NCI-H2107 treated with DMSO at 0.1 percent for 48 hours (cell line): ENCODE data around the gene BCL6.
A peak's percentile ranks its signal among the peaks of the same experiment; 100 is the strongest.

Source experiments
- DNase-seq: peaks from one replicate; lab custom pipeline; 2025; ENCODE audit not compliant: unreplicated experiment; lab: John Stamatoyannopoulos, UW

The BCL6 gene

DNA sequence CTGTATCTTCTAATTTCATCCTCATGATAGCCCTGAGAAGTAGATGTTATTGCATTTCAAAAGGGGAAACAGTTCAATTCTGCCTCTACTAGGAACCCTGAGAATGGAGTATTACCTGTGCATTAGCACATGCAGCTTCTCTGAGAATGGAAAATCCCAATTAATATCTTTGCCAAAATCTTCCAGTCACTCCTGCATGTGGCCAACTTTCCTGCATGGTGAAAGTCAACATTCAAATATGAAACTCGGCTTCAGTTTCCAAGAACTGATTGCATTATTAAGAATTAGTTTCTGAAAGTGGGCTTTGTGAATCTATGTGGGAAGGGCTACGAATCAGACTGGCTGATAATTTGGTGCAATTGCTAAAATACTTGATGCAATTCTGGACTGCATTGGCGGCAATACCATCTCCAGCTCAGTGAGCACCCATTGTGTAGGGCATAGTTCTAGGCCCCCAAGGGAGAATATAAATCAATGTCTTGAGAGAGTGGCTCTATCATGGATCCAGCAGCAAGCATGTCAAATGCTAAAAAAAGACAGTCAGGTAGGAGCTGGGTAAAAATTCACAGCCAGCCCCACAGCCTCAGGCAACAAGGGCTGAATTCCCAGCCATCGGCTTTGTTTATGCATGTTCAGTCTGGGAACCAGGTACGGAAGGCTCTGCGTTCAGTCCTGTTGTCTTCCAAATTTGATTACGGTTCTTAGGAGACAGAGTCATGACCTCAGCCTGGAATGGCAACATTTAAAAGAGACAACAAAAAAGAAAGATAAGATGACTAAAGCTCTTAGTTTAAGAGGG, 18.8 kb upstream of the BCL6 start:
- no peak for DNase-seq

DNA sequence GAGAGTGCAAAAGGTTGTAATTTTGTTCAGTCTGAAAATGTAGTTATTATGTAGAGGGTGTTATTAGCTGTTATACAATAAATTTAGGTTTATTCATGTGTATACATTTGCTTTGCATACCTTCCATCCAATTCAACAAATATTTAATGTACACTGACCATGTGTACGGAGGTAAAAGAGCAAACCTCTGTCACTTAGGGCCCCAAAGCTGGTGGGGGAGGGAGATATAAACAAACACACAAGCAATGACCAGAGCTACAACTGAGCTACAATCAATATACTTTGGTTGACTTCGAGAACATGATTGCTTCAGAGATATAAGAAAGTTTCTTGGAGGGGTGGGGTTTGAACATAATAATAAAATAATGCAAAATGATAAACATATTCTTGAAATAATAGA, 17.5 kb upstream of the BCL6 start:
- DNase-seq = no peak

DNA sequence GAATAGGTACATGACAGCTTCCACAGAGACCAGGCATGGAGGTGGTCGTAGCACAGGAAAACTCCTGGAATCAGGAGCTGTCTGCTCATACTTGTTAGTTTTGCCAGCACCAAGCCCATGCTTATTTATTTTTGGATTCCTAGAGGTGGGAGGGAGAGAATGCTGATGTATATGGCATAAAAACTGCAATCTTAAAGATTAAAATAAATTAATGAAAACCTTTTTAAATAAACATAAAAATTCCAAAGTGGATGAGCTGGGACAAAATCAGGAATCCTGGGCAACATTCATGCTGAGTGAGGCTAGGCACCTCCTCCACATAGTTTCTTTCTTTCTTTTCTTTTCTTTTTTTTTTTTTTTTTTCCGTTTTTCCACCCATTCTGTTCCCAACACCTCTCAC, 14.3 kb upstream of the BCL6 start:
- no peak for DNase-seq

DNA sequence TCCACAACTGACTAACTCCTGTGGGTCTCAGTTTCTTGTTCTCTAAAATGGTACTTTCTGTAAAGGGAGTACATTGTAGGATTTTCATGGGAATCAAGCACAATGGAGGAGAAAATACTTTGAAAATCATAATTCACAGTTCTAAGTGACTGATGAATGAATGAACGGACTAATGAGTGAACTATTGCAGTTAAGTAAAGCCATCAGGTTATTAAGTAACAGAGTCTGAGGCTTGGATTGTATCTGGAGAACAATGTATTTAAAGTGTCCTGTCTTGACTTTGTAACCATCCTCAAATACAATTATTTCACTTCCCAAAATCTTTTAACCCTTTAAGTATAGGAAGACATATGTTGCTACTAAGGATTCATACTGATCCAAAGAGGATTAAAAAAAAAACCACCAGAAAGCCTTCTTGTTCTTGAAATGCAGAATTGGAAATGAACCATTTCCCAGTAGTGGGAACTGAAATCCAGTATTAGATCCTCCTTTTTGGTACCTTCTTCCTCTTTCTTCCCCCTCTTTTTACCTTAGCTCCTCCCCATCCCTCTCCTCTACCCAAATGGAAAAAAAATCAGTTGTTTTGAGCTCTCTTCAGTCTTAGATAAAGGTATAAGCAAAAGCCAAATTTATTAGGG, 13.2 kb upstream of the BCL6 start:
- no peak for DNase-seq

DNA sequence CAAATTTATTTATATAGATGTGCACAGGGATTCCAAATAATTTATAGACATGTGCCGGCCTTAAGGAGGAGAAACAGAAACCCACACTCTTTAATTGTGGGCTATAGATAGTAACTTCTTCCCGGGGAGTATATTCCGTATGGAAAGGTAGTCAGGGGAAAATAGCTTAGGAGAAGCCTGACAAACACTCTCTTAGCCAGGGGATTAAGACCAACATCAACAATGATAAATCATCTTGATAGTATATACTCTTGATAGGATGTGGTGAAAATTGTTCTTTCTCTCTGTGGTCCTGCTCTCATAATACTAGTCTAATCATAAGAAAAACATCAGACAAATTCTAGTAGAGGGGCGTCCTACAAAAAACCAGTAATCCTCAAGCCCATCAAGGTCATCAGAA, 8.2 kb upstream of the BCL6 start:
- no peak for DNase-seq

DNA sequence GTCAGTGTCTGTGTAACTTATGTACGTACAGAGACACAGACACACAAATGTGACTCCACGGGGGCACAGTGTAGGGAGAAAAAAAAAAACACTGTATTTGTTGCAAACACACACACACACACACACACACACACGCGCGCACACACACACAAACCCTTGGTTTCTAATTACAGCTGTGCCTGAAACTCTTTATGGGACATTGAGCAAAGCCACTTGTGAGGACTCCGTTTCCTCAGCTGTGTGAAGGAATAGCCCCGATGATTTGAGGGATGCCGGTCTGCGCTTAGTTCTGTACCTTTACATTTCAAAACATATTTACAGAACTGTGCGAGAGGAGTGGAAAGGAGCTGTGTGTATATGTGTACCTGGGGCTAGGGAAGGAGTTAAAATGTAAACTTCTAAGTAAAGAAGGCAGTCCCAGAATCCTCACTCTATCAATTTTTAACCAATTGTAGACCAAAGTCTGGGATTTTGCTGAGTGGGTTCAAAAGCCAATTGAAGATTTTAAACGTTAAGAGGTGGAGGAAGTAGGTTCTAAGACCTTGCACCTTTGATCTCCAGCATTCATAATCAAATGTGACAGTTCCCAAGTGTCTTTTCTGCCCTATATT, 5.3 kb upstream of the BCL6 start:
- peak; percentile 94 for DNase-seq

DNA sequence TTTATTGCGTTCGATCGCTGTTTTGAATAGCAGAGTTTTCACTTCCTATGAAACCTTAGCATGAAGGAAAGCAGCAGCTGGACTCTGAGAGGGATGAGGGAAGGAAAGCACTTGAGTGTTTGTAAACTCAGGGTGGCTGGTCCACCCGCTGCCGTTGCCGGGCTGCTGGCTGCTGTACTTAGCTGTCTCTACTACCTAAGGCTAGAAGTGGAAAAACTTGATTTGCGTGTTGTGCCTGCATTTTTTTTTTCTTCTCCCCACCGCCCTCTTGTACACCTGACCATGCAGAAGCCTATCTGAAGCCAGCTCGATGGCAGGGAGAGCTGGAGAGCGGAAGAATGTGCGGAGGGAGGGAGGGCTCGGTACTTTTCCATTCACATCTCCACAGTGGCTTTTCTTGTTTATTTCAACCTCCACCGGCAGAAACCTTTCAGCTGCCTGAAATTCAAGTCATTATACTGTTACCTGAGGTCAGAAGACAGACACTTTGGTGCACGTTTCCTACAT, 4.8 kb upstream of the BCL6 start:
- peak; percentile 97 for DNase-seq

DNA sequence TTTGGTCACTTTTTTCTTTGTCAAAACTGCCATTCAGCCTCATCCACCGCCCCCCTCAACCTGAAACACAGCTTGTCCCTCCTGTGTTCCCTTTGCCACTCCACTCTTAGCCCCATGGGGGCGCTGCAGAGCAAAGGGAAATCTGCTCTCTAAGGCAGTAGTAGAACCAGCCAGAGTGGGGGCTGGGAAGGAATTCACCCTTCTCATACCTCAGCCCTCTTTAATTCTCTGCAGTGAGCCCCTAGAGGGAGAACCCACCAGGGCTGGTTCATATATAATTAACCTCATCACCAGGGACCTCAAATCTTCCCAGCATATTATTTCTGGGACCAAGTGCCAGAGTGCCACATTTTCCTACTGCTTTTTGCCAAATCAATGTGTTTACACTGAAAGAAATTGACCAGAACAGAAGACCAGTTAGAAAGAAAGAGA, 2.8 kb upstream of the BCL6 start:
- DNase-seq = peak; percentile 89

DNA sequence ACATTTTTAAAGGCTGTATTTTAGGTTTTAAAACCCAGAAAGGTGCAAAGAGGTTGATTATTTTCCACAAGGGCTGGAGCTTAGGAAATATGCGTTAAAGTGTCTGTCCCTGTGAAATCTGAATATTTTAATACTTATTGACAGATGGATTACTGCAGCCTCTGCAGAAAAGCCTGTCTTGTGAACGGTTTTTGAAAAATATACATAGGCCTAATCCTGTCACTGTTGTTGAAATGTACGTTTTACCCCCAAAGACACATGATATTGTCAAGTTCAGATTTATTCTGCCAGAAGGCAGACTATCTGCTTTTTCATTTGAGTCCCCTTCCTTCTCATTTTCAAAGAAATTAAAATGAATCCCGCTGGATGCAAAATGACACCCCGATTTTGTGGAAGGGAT, 2.2 kb upstream of the BCL6 start:
- DNase-seq = no peak

DNA sequence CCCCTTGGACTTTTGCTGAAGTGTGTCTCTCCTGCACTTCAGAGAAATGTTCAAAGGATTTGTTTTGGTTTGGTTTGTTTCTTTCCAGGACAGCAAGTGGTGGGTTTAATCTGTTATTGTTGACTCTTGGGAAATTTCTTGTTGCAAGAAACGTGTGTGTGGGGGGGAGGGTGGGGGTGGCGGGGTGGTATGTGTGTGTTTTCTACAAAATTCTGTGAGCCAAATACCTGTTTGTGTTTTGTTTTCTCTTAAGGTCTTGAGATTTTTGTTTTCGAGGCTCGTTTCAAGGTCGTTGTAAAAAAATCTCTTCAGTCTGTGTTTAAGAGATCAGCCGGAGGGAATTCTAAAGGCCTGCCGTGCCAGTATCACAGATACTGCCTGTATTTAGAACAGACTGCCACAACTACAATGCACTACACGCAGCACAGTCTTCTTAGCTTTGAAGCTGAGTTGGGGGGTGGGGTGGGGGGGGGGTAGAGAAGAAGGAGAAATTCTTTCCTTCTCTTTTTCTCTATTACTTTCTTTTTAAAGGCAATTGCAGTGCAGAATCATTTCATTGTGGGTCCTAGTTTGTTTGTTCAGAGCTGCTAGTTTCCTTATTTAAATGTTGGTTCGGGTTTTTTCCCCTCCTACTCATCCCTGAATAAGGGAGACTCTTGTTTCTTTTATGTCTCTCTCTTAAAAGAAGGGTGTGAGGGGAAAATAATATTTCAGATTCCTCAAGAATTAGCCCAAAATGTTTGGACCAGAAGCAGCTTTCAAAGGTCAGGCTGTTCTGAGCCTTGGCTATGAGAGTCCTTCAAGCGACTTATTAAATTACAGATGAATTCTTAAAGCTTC, 1.4 kb upstream of the BCL6 start:
- peak; percentile 60 for DNase-seq

DNA sequence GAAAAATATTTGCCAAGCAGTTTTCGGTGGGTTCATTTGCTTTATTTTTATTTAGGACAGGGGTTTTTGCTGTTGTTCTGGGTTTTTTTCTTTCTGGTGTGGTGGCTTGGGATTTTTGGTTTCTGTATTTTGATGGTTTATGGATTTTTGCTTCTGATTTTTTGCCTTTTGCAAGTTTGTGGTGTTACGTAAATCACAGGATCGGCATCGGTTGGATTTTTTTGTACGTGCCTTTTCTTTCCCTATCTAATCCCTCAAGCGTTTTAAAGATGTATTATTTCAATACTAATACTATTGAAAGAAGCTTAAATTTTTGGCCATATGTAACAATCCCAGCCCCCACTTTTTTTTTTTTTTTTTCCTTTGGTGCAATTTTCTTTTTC, 782 bp upstream of the BCL6 start:
- peak; percentile 61 for DNase-seq

DNA sequence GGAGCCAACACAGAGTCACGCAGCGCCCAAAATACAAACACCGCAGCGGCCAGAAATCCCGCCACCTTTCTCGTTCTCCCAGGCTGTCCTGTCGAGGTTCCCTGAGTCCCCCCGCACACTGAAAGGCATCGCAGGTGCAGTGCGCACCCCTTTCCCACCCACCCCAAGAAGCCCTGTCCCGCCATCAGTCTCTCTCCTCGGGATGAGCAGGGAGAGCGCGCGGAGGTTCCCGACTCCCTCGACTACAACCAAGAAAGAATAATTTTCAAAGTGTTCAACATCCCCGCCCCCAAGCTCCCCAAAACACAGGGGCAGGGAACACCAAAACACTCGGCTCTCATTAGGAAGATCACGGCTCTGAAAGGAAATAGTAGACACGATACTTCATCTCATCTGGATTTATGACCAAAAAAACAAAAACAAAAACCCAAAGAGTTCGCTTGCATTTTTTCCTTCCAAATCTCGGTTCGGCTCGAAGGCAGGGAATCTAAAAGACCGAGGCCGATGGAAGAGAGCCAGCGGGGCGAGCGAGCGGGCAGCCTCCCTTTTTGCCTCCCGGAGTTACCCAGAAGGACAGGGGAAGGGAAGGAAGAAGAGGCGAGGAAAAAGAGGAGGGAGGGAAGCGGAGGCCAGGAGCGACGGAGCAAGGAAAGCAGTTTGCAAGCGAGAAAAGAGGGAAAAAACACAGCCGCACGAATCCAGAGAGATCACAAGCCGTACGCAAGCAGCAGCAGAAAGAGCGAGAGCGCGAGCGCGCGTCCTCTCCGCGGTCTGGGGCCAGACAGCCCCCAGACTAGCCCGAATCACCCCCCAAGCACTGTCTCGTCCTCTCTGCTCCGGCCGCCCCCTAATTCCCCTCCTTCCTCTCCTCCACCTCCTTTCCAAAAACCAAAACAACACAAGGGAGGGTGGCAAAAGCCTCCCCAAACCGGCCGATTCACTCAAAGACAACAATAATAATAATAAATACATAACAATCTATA, 808 bp downstream of the BCL6 start:
- DNase-seq = peak; percentile 69

DNA sequence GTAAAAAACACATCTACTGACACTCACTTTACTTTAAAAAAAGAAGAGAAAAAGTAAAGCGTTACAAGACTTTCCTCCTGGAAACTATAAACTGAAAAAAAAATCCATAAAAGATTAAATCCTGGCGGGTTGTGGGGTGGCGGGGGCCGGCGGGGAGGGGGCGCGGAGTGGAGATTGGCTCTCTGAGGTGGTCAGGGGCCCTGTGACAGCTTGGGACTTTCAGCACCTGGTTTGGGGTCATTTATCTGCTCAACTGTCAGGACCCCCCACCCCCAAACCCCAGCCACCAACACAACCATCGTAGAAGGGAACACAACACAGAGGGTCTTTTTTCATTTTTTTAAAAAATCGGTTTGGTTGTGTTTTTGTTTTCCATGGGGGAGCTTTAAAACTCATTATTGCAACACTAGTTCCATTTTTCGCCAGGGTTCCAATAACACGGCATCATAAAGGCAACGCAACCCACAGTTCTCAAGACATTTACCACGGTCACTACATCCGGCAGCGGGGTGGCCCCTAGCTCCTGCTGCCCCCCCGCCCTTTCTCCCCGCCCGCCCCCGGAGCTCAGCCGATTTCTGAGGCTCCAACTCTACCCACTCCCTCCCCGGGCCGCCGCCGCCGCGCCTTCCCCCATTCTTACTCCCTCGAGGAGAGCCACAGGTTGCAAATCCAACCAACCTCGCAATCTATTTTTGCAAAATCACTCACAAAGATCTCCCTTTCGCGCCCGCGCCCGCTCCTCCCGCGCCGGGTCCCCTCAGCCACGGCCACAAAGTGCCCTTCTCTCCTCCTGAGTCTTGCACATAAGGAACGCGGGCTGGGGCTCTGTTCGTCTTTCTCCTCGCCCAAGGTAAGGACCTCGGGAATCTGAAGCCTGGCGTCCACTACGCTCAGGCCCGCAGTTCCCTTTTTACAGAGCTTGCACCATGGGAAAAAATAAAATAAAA, 1.8 kb downstream of the BCL6 start:
- DNase-seq = peak; percentile 69

DNA sequence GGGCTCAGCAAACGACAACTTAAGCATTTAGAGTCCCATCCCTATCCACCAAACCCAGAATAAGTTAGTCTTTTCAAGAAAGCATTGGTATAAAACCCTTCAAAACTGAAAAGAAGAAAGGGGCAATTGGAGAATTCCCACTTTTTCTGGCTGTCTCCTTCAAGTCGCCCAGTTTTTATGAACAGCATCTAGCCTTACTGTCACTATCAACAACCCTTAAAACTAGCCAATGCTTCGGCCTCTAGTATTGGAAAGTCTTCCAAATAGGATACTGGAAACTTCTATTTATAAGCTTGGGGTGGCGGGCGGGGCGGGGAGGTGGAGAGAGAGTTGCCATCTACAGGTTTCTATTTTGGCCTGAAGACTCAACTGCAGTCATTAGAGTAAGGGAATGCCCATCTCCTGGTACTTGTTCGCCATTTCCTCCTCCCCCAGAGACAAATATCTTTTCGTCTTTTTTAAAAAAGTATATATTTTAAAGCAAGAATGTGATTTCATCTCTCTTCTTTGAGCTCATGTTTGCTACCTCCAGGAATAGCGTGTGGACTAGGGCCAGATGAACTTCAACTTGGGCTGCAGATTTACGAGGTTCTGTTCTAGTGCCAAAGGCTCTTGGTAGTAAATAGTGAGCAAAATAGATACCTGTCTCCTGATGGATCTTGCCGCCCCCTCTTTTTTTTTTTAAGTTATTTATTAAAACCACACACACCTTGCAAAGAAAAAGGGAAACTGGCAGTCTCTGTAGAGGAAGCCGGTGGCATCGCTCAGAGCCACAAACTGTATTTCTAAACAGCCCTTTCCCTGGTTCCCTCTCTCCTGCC, 2.7 kb downstream of the BCL6 start:
- no peak for DNase-seq

DNA sequence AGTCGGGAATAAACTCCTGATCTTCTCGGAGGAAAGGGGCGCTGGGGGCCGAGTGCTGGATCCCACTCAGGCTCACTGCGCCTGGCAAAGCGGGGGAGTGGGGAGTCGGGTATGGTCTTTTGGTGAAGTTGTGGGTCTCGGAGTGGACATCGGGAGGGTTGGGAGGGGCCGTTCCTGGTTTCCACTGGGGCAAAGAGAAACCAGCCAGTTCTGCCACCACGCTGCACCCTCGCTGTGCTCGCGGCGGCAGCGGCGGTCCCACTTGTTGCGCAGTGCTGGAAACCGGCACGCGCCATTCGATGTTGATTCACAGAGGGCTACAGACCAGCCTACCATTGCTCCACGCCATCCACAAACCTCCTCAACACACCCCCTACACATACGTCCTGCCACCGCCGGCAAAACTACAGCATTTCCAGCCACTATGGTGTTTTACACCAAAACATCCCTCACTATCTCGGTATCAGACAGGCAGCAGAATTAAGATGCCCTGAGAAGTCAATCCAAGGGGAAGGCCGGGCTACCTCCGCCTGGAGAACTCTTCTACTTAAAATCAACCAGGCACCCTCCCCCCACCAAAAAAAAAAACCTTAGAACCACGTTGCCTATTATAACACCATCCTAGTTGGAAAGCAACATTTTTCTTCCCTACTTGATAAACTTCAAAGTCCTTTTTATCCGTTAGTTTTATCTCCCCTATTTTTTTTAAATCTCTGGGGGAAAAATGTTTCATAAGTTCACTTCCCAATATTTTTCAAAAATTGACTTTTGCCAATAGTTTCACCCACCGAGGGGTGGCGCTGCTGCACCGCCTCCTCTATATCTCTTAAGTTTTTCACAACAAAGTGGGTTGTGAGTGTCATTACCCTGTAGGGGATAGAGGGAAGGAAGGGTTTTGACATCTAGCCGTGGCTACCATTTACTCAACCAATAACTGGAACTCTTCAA, 3.6 kb downstream of the BCL6 start:
- DNase-seq = peak; percentile 90

DNA sequence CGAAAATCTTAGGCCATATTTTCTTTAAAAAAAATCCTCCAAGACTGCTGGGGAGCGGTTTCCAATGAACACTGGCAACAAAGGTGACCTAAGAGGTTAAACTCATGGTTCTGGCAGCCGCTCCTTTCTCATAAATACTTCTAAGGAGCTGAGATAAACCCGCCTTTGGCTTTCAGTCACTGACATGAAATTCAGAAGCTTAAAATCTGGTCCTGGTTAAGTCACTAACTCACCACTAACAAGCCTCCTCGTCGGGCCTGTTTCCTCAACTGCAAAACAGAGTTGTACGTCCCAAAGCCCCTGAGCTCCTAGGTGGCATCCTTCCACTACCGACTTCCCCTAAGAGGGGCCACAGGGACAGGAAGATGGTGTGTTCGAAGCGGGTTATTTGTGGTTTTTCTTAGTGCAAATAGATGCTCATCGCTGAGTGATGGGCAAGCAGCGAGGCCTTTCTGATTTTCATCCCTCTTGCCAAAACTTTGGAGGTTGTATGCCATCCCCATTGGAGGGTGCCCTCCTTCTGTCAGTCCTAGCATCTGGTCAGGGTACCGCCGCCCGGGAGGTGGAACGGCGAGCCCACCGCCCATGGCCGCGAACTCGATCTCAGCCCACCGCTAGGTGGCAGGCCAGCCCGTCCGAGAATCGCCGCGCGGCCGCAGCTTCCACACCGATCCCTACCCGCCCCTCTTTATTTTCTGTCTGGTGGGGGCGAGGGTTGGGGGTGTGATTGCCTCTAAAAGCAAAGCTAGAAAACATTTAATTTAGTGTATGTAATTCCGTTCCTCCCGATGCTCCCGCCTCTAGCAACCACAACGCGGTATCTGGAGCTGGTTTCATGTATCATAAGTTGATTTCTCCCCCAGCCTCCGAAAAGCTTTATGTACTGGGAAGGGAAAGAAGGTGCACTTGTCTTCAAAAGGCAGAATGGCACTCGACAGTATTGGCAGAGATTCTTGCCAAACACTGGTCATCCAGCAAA, 4.6 kb downstream of the BCL6 start:
- peak; percentile 72 for DNase-seq
